Astrocyte of the spinal cord (primary cell): ENCODE results near the gene BTNL9.
"Not testable (repeated sequence)": the region's sequence is repeated elsewhere in the genome, so short reads cannot be mapped to it uniquely, and the experiment has no call there.

Experiments used
- DNase-seq: peaks from one replicate; pipeline ENCODE4 v3.0.0; 2011; ENCODE audit warnings: low read depth, low spot score
- H3K4me3 ChIP-seq: 2 replicates; pipeline ENCODE4 v1.5.1; 2011; ENCODE audit warnings: low read depth, mild to moderate bottlenecking, low read length, moderate library complexity
- CTCF ChIP-seq: IDR thresholded peaks from 2 replicates; pipeline ENCODE4 v1.5.1; 2012; ENCODE audit warnings: low read depth, mild to moderate bottlenecking, low read length, inconsistent platforms
- in situ Hi-C: cut with HindIII; loops from 2 replicates; pipeline ENCODE4 v1.10.0; 2017; ENCODE audit warnings: low sequenced_read_pairs

BTNL9 gene

GRCh38 chr5:181039931-181040630 is at the start of gene BTNL9:
BTNL9 (plus strand) TSS chr5:181040266; CDS start chr5:181045490, 5,224 bp downstream.
- no peak for TF ChIP-seq CTCF
- DNase-seq: no peak
- H3K4me3 ChIP-seq: no peak within 1 kb of the TSS
- in situ Hi-C loops: no loop called here

- no peak for TF ChIP-seq CTCF
- no peak for DNase-seq
- H3K4me3 ChIP-seq: no peak overlapping the region
- in situ Hi-C loops: no loop called here
Measured at GRCh38 chr5:180990882-180991242, 49.2 kb upstream of the BTNL9 start.

- no peak for DNase-seq
- in situ Hi-C loops: no loop called here
- no peak overlapping the region for H3K4me3 ChIP-seq
- TF ChIP-seq CTCF: no peak
Measured at GRCh38 chr5:181001947-181002346, 38.1 kb upstream of the BTNL9 start.

- TF ChIP-seq CTCF: no peak
- no peak for DNase-seq
- in situ Hi-C loops: no loop called here
- no peak overlapping the region for H3K4me3 ChIP-seq
Measured at GRCh38 chr5:181005791-181006190, 34.3 kb upstream of the BTNL9 start.

GRCh38 chr5:181008136-181008535 is 31.9 kb upstream of the BTNL9 start:
- no peak for TF ChIP-seq CTCF
- in situ Hi-C loops: no loop called here
- H3K4me3 ChIP-seq: no peak overlapping the region
- no peak for DNase-seq

GRCh38 chr5:181010018-181010417 is 30.0 kb upstream of the BTNL9 start:
- in situ Hi-C loops, H3K4me3 ChIP-seq, DNase-seq: not testable (repeated sequence)

- H3K4me3 ChIP-seq, in situ Hi-C loops, DNase-seq: not testable (repeated sequence)
Measured at GRCh38 chr5:181014654-181015053, 25.4 kb upstream of the BTNL9 start.

GRCh38 chr5:181017448-181017847 is 22.6 kb upstream of the BTNL9 start:
- in situ Hi-C loops, H3K4me3 ChIP-seq, DNase-seq: not testable (repeated sequence)
